ENCODE results near the gene DYRK3. TPM values are rescaled to one million over a fixed set of nuclear protein-coding genes. Genes with fewer than 3 reads are reported as not detected.

The DYRK3 gene
- total RNA-seq, 1 donor from 2014 or later = 9.1 TPM

GRCh38 chr1:206596319-206596666, 39.0 kb upstream of the DYRK3 start:
- peaks cover 22% of the 10 kb centered on the region for H3K36me3 Mint-ChIP-seq (ENCODE audit: insufficient read depth)
- TF ChIP-seq CTCF (IDR thresholded peaks at IDR 0.05; ENCODE audit: unreplicated experiment) = no peak
- no peaks in the 10 kb centered on the region for H3K9me3 Mint-ChIP-seq (ENCODE audit: low read depth)

GRCh38 chr1:206600527-206600926, 34.8 kb upstream of the DYRK3 start:
- DNase-seq (ENCODE audit: low spot score, unreplicated experiment) = no peak
- Mint-ChIP-seq H3K36me3 (ENCODE audit: insufficient read depth) (peaks cover 11% of the 10 kb centered on the region), H3K4me1 (ENCODE audit: low read depth) (no peaks in the 10 kb centered on the region), H3K9me3 (ENCODE audit: low read depth) (no peaks in the 10 kb centered on the region), H3K4me3 (ENCODE audit: low read depth) (no peak overlapping the region), H3K27ac (no peak overlapping the region), H3K27me3 (no peaks in the 10 kb centered on the region)
- TF ChIP-seq CTCF (IDR thresholded peaks at IDR 0.05; ENCODE audit: unreplicated experiment) = no peak

More at GRCh38 chr1:206596319-206596666, 39.0 kb upstream of the DYRK3 start:
- Mint-ChIP-seq H3K27ac (no peak overlapping the region), H3K4me1 (ENCODE audit: low read depth) (no peaks in the 10 kb centered on the region), H3K27me3 (no peaks in the 10 kb centered on the region), H3K4me3 (ENCODE audit: low read depth) (no peak overlapping the region)
- DNase-seq (ENCODE audit: low spot score, unreplicated experiment) = no peak

DNA sequence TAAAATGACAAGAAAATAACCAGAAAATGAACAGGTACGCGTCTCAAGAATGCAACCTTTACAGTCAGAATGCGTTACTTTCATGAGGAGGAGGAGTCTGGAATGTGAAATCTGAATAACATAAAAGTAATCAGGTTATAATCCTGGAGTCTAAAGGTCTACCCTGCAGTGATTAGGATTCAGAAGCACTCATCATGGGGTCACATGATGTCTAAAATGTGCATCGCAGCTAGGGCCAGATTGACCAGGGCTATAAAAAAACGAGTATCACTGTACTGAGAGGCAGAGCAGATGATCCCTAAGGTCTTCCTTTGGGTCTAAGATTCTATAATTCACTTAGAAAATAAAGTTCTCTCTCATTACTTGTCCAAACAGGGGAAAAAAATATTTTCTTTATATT, 30.5 kb upstream of the DYRK3 start:
- H3K36me3 Mint-ChIP-seq (ENCODE audit: insufficient read depth) = peaks cover 6% of the 10 kb centered on the region
- TF ChIP-seq CTCF (IDR thresholded peaks at IDR 0.05; ENCODE audit: unreplicated experiment) = no peak
- H3K4me1 Mint-ChIP-seq (ENCODE audit: low read depth) = no peaks in the 10 kb centered on the region
- no peak overlapping the region for H3K4me3 Mint-ChIP-seq (ENCODE audit: low read depth)
- no peak overlapping the region for H3K27ac Mint-ChIP-seq
- DNase-seq (ENCODE audit: low spot score, unreplicated experiment) = no peak
- H3K9me3 Mint-ChIP-seq (ENCODE audit: low read depth) = no peaks in the 10 kb centered on the region
- H3K27me3 Mint-ChIP-seq = no peaks in the 10 kb centered on the region

- Mint-ChIP-seq H3K9me3 (ENCODE audit: low read depth) (no peaks in the 10 kb centered on the region), H3K4me1 (ENCODE audit: low read depth) (peaks cover 9% of the 10 kb centered on the region), H3K4me3 (ENCODE audit: low read depth) (no peak overlapping the region), H3K27me3 (no peaks in the 10 kb centered on the region), H3K27ac (no peak overlapping the region), H3K36me3 (ENCODE audit: insufficient read depth) (peaks cover 7% of the 10 kb centered on the region)
- no peak for DNase-seq (ENCODE audit: low spot score, unreplicated experiment)
- peak; percentile 64 for TF ChIP-seq CTCF (IDR thresholded peaks at IDR 0.05; ENCODE audit: unreplicated experiment)
These were observed 28.5 kb upstream of the DYRK3 start for GRCh38 chr1:206606867-206607266.

GRCh38 chr1:206608108-206608698, 27.1 kb upstream of the DYRK3 start:
- Mint-ChIP-seq H3K4me3 (ENCODE audit: low read depth) (no peak overlapping the region), H3K9me3 (ENCODE audit: low read depth) (no peaks in the 10 kb centered on the region), H3K27me3 (no peaks in the 10 kb centered on the region), H3K36me3 (ENCODE audit: insufficient read depth) (peaks cover 7% of the 10 kb centered on the region), H3K27ac (no peak overlapping the region), H3K4me1 (ENCODE audit: low read depth) (peaks cover 12% of the 10 kb centered on the region)
- TF ChIP-seq CTCF (IDR thresholded peaks at IDR 0.05; ENCODE audit: unreplicated experiment) = peak; percentile 81
- peak; percentile 43 for DNase-seq (ENCODE audit: low spot score, unreplicated experiment)
